Measurements from ENCODE around the gene CENPB. TPM values are rescaled to one million over a fixed set of nuclear protein-coding genes. Genes with fewer than 3 reads are reported as not detected.

CENPB gene
- polyA plus RNA-seq, 1 of the 3 experiments (the other 2 are of a cell fraction), result 41.2 TPM

DNA sequence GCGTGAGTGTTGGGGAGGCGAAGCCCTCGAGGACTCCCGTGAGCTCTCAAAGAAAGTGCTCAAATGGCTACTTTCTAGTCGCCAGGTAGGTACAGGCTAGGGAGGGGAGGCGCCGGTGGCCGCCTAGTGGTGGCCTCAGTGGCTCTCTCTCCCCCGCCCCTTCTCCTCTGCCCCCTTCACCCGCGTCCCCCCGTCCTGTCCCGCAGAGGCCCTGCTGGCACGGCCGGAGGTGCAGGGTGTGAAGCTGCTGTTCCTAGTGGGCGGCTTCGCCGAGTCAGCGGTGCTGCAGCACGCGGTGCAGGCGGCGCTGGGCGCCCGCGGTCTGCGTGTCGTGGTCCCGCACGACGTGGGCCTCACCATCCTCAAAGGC lies 35.2 kb downstream of the CENPB start:
- CTCF ChIA-PET, result interaction anchor here (0.7 to 9.8 kb wide), 11 partner anchors 11 to 104 kb away, joined by 3 to 151 read pairs (median 9); partner anchors contain the start of genes ADISSP, AP5S1, GFRA4 and SPEF1

GRCh38 chr20:3749689-3750531 lies 36.6 kb downstream of the CENPB start:
- ChIA-PET CTCF (interaction anchor here (0.6 to 9.8 kb wide), 28 partner anchors 9 to 105 kb away, joined by 3 to 151 read pairs (median 6); partner anchors contain the start of genes ADISSP, CENPB and SPEF1), POLR2A (interaction anchor here (0.6 to 3.6 kb wide), 3 partner anchors 10 to 33 kb away, joined by 3 to 13 read pairs (median 4); partner anchors contain the start of gene ADISSP)
- no peaks in the 10 kb centered on the region for H3K9me3 ChIP-seq
- TF ChIP-seq IRF3 (IDR thresholded peaks at IDR 0.05; ENCODE audit: low read depth, low read length), result no peak
- TF ChIP-seq TEAD4 (IDR thresholded peaks at IDR 0.05; ENCODE audit: borderline replicate concordance, insufficient read depth), result no peak
- TF ChIP-seq GATA2 (CRISPR knock-in tag; IDR thresholded peaks at IDR 0.05), result no peak
- no peak for TF ChIP-seq RCOR1 (IDR thresholded peaks at IDR 0.05; ENCODE audit: low read length)
- no peak for TF ChIP-seq MEF2A (IDR thresholded peaks at IDR 0.05; ENCODE audit: borderline replicate concordance, low read depth)
- TF ChIP-seq RXRA (IDR thresholded peaks at IDR 0.05; ENCODE audit: borderline replicate concordance, low read depth), result no peak
- no peak for TF ChIP-seq RFX5 (IDR thresholded peaks at IDR 0.05; ENCODE audit: low read length)
- 0 out of 2 replicates have a peak, but pooled peaks have one; percentile 14 for TF ChIP-seq POLR2AphosphoS5 (IDR thresholded peaks at IDR 0.05; ENCODE audit: low read depth, low read length)
- TF ChIP-seq TCF12 (IDR thresholded peaks at IDR 0.05), result no peak
- no peak for TF ChIP-seq GABPA (IDR thresholded peaks at IDR 0.05; ENCODE audit: low read depth)
- no peak for TF ChIP-seq NFIC (IDR thresholded peaks at IDR 0.05; ENCODE audit: borderline replicate concordance)

More for the DNA sequence above, 35.2 kb downstream of the CENPB start:
- H3K9me3 ChIP-seq, result no peaks in the 10 kb centered on the region
- 95% methylated on average over 31 of the region's 31 CpGs for WGBS (ENCODE audit: low lambda C conversion rate)
- H3K4me2 ChIP-seq, result no peak overlapping the region
- no peak overlapping the region for H3K27ac ChIP-seq (ENCODE audit: low read depth in 2 of 2, low read length in 1 of 2)
- no peaks in the 10 kb centered on the region for H3F3A ChIP-seq (replicated peaks; ENCODE audit: insufficient read depth)
- no peak for DNase-seq
- no peaks in the 10 kb centered on the region for H3K79me2 ChIP-seq (ENCODE audit: insufficient read depth)
- H3K9ac ChIP-seq, result no peak overlapping the region
- POLR2A ChIA-PET, result interaction anchor here (3.6 kb wide), 1 partner anchor 17 kb away, joined by 13 read pairs; the partner anchor contains the start of gene ADISSP
- H3K9me2 ChIP-seq, result no peaks in the 10 kb centered on the region
- TF ChIP-seq CHD2 (IDR thresholded peaks at IDR 0.05; ENCODE audit: low read length, partially characterized antibody) (no peak), MXI1 (IDR thresholded peaks at IDR 0.05; ENCODE audit: low read depth, low read length) (no peak), POLR2AphosphoS5 (IDR thresholded peaks at IDR 0.05; ENCODE audit: low read depth, low read length) (no peak), TCF12 (IDR thresholded peaks at IDR 0.05) (no peak), NRF1 (IDR thresholded peaks at IDR 0.05; ENCODE audit: low read depth, low read length) (no peak), FOXM1 (IDR thresholded peaks at IDR 0.05; ENCODE audit: low read depth) (no peak), RCOR1 (IDR thresholded peaks at IDR 0.05; ENCODE audit: low read length) (no peak), IRF3 (IDR thresholded peaks at IDR 0.05; ENCODE audit: low read depth, low read length) (no peak), MEF2A (IDR thresholded peaks at IDR 0.05; ENCODE audit: borderline replicate concordance, low read depth) (no peak), TEAD4 (IDR thresholded peaks at IDR 0.05; ENCODE audit: borderline replicate concordance, insufficient read depth) (no peak), GATA2 (CRISPR knock-in tag; IDR thresholded peaks at IDR 0.05) (no peak), RXRA (IDR thresholded peaks at IDR 0.05; ENCODE audit: borderline replicate concordance, low read depth) (no peak)
- TF ChIP-seq, protein P1, sequence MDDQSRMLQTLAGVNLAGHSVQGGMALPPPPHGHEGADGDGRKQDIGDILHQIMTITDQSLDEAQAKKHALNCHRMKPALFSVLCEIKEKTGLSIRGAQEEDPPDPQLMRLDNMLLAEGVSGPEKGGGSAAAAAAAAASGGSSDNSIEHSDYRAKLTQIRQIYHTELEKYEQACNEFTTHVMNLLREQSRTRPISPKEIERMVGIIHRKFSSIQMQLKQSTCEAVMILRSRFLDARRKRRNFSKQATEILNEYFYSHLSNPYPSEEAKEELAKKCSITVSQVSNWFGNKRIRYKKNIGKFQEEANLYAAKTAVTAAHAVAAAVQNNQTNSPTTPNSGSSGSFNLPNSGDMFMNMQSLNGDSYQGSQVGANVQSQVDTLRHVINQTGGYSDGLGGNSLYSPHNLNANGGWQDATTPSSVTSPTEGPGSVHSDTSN (IDR thresholded peaks at IDR 0.05), result no peak
- TF ChIP-seq, protein P2, sequence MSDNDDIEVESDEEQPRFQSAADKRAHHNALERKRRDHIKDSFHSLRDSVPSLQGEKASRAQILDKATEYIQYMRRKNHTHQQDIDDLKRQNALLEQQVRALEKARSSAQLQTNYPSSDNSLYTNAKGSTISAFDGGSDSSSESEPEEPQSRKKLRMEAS (IDR thresholded peaks at IDR 0.05; ENCODE audit: low read depth), result no peak
- no peaks in the 10 kb centered on the region for H3K27me3 ChIP-seq (ENCODE audit: insufficient read depth)
- H2AFZ ChIP-seq (ENCODE audit: low read depth), result no peak overlapping the region
- peaks cover 0 to 6% of the 10 kb centered on the region in 2 experiments; a peak in 1 of 4 replicates for H3K4me1 ChIP-seq (ENCODE audit: control insufficient read depth in 1 of 2, insufficient read depth in 2 of 2, low read depth in 1 of 2, low read length in 1 of 2)
- peaks cover 0 to 7% of the 10 kb centered on the region in 2 experiments for H3K36me3 ChIP-seq (replicated peaks in 1 of 2; ENCODE audit: control insufficient read depth in 1 of 2, insufficient read depth in 2 of 2, low read length in 1 of 2)
- no peak overlapping the region for H3K4me3 ChIP-seq (ENCODE audit: low read depth in 2 of 2, low read length in 1 of 2)
- H4K20me1 ChIP-seq (ENCODE audit: insufficient read depth), result no peaks in the 10 kb centered on the region

More at GRCh38 chr20:3749689-3750531, 36.6 kb downstream of the CENPB start:
- Histone ChIP-seq H3K27me3 (ENCODE audit: insufficient read depth) (no peaks in the 10 kb centered on the region), H3K4me2 (peak overlapping the region; percentile 76), H3K9me2 (no peaks in the 10 kb centered on the region), H3K4me1 (ENCODE audit: control insufficient read depth in 1 of 2, insufficient read depth in 2 of 2, low read depth in 1 of 2, low read length in 1 of 2) (peaks cover 0 to 9% of the 10 kb centered on the region in 2 experiments; a peak in 1 of 4 replicates), H3K36me3 (replicated peaks in 1 of 2; ENCODE audit: control insufficient read depth in 1 of 2, insufficient read depth in 2 of 2, low read length in 1 of 2) (peaks cover 0 to 3% of the 10 kb centered on the region in 2 experiments), H3K27ac (ENCODE audit: low read depth in 2 of 2, low read length in 1 of 2) (peak overlapping the region in 1 of 2 experiments; percentile 22; a peak in 1 of 4 replicates), H3K4me3 (ENCODE audit: low read depth in 2 of 2, low read length in 1 of 2) (peak overlapping the region; percentile 46 to 57), H2AFZ (ENCODE audit: low read depth) (peak overlapping the region; percentile 79; the same call in 1 of the 2 replicates), H3K9ac (0 out of 2 replicates have a peak overlapping the region, but pooled peaks have one; percentile 9), H3F3A (replicated peaks; ENCODE audit: insufficient read depth) (no peaks in the 10 kb centered on the region), H4K20me1 (ENCODE audit: insufficient read depth) (no peaks in the 10 kb centered on the region), H3K79me2 (ENCODE audit: insufficient read depth) (no peaks in the 10 kb centered on the region)
- WGBS (ENCODE audit: low lambda C conversion rate), result 30% methylated on average over 31 of the region's 72 CpGs
- peak; percentile 98 for DNase-seq
